Stomach (tissue), 4 donors: ENCODE data around the gene FLVCR2.

Experiments
- EP300 ChIP-seq: sonication (generic); formaldehyde crosslinking; IDR thresholded peaks from one replicate; pipeline ENCODE4 v1.6.1; 2017; ENCODE audit warnings: antibody characterized with exemption
- POLR2A ChIP-seq, 4 donors: fragments of 450-650 bp; IDR thresholded peaks; one replicate each; pipeline ENCODE4 v1.6.1; 2016; ENCODE audit warnings: antibody characterized with exemption in 4 of 4, control low read depth in 2 of 4, mild to moderate bottlenecking in 1 of 4, moderate library complexity in 1 of 4
- POLR2AphosphoS5 ChIP-seq, 3 donors: sonication (generic); formaldehyde crosslinking; IDR thresholded peaks; one replicate each; pipeline ENCODE4 v1.6.1; 2016; ENCODE audit warnings: antibody characterized with exemption in 3 of 3
- TF ChIP-seq, protein P1 (sequence below), 7 experiments: fragments of 450-650 bp in 4 of 7; fragments of 200-600 bp in 3 of 7; sonication (generic) in 3 of 7; IDR thresholded peaks; one replicate each; pipeline ENCODE4 v1.5.1; 2016 to 2019; ENCODE audit warnings: antibody characterized with exemption in 7 of 7, control low read depth in 2 of 7, mild to moderate bottlenecking in 1 of 7

DNA sequence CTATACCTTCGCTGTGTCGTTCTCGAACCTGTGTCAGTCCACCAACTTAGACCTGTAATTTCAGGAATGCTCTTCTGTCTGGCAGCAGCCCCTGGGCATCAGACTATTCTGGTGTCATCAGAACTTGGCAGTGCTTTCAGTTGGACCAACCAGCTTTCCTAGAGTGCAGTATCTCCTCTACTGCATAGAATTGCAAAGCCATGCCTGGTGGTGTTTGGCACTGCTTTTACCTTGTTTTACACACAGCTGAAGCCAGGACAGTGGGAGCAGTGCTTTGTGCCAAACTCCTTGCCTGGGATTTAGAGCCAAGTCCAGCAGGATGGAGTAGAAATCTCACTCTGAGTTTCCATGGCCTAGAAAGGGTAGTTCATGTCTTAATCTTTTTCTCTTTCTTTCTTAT, 1.5 kb downstream of the FLVCR2 start:
- TF ChIP-seq, protein P1, sequence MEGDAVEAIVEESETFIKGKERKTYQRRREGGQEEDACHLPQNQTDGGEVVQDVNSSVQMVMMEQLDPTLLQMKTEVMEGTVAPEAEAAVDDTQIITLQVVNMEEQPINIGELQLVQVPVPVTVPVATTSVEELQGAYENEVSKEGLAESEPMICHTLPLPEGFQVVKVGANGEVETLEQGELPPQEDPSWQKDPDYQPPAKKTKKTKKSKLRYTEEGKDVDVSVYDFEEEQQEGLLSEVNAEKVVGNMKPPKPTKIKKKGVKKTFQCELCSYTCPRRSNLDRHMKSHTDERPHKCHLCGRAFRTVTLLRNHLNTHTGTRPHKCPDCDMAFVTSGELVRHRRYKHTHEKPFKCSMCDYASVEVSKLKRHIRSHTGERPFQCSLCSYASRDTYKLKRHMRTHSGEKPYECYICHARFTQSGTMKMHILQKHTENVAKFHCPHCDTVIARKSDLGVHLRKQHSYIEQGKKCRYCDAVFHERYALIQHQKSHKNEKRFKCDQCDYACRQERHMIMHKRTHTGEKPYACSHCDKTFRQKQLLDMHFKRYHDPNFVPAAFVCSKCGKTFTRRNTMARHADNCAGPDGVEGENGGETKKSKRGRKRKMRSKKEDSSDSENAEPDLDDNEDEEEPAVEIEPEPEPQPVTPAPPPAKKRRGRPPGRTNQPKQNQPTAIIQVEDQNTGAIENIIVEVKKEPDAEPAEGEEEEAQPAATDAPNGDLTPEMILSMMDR (IDR thresholded peaks at IDR 0.05), result no peak
- TF ChIP-seq POLR2A (IDR thresholded peaks at IDR 0.05) (no peak), EP300 (no peak), POLR2AphosphoS5 (IDR thresholded peaks at IDR 0.05) (no peak)
